Mesendoderm (in vitro differentiated cells): ENCODE results near the gene RNF126.

ENCODE experiments used
- DNase-seq: peaks from one replicate; pipeline ENCODE4 v3.0.0; 2013
- H2AK5ac ChIP-seq: 2 replicates; pipeline ENCODE4 v1.6.1; 2013; ENCODE audit warnings: low read length, inconsistent platforms
- H2BK120ac ChIP-seq: 2 replicates; pipeline ENCODE4 v1.6.1; 2013; ENCODE audit warnings: low read depth, mild to moderate bottlenecking, low read length, moderate library complexity, mixed read lengths
- H2BK15ac ChIP-seq: replicated peaks from 2 replicates; pipeline ENCODE4 v1.6.1; 2013; ENCODE audit warnings: low read depth, mild to moderate bottlenecking, moderate library complexity
- H2BK5ac ChIP-seq: 2 replicates; pipeline ENCODE4 v1.6.1; 2013; ENCODE audit warnings: low read length, inconsistent platforms
- H3K18ac ChIP-seq: 2 replicates; pipeline ENCODE4 v1.6.1; 2013; ENCODE audit warnings: mild to moderate bottlenecking, low read length, mixed read lengths
- H3K23ac ChIP-seq: one replicate; pipeline ENCODE4 v1.6.1; 2013; ENCODE audit warnings: low read length
- H3K27ac ChIP-seq: 2 replicates; pipeline ENCODE4 v1.5.1; 2013; ENCODE audit warnings: low read depth, mild to moderate bottlenecking, inconsistent platforms, low read length, moderate library complexity
- H3K27me3 ChIP-seq: 2 replicates; pipeline ENCODE4 v1.6.1; 2013; ENCODE audit warnings: low read length, control low read depth, mild to moderate bottlenecking, inconsistent platforms; ENCODE audit not compliant: insufficient read depth, poor library complexity
- H3K36me3 ChIP-seq: 2 replicates; pipeline ENCODE4 v1.6.1; 2013; ENCODE audit warnings: low read length, inconsistent platforms; ENCODE audit not compliant: control insufficient read depth, insufficient read depth
- H3K4ac ChIP-seq: one replicate; pipeline ENCODE4 v1.6.1; 2013; ENCODE audit warnings: low read depth, mild to moderate bottlenecking, low read length, moderate library complexity
- H3K4me1 ChIP-seq: 2 replicates; pipeline ENCODE4 v1.6.1; 2013; ENCODE audit warnings: low read depth, low read length, inconsistent platforms; ENCODE audit not compliant: control insufficient read depth
- H3K4me2 ChIP-seq: 2 replicates; pipeline ENCODE4 v1.6.1; 2013; ENCODE audit warnings: low read length
- H3K4me3 ChIP-seq: 2 replicates; pipeline ENCODE4 v1.5.1; 2013; ENCODE audit warnings: mild to moderate bottlenecking, low read length
- H3K56ac ChIP-seq: one replicate; pipeline ENCODE4 v1.6.1; 2013; ENCODE audit warnings: low read length
- H3K79me1 ChIP-seq: 2 replicates; pipeline ENCODE4 v1.6.1; 2013; ENCODE audit warnings: low read length, inconsistent platforms
- H3K79me2 ChIP-seq: 2 replicates; pipeline ENCODE4 v1.6.1; 2013; ENCODE audit warnings: mild to moderate bottlenecking, low read length; ENCODE audit not compliant: control insufficient read depth, insufficient read depth
- H3K9ac ChIP-seq: 2 replicates; pipeline ENCODE4 v1.6.1; 2013; ENCODE audit warnings: low read length, inconsistent platforms
- H4K5ac ChIP-seq: one replicate; pipeline ENCODE4 v1.6.1; 2013; ENCODE audit warnings: low read length
- H4K8ac ChIP-seq: one replicate; pipeline ENCODE4 v1.6.1; 2013; ENCODE audit warnings: low read depth, mild to moderate bottlenecking, control low read depth, low read length, moderate library complexity
- WGBS: extraction: QIAGEN DNeasy Blood & Tissue Kit; methylation state at CpG from one replicate; pipeline ENCODE4 v1.1.7; 2013; ENCODE audit warnings: low lambda C conversion rate, missing lambda C conversion rate; ENCODE audit not compliant: insufficient coverage; ENCODE audit errors: extremely low coverage; 5-methylcytosine and 5-hydroxymethylcytosine counted together

The RNF126 gene

GRCh38 chr19:688992-689391 is 26.0 kb upstream of the RNF126 start:
- DNase-seq = no peak
- no peak overlapping the region for H3K23ac ChIP-seq
- H3K9ac ChIP-seq = no peak overlapping the region
- H2BK5ac ChIP-seq = no peak overlapping the region
- no peak overlapping the region for H3K27ac ChIP-seq
- no peak overlapping the region for H2AK5ac ChIP-seq
- no peak overlapping the region for H2BK120ac ChIP-seq
- H4K5ac ChIP-seq = no peak overlapping the region
- no CpG with 5 or more reads among the region's 17 CpGs for WGBS
- H3K27me3 ChIP-seq = no peaks in the 10 kb centered on the region
- H3K4me3 ChIP-seq = no peak overlapping the region
- no peak overlapping the region for H3K18ac ChIP-seq
- H3K4ac ChIP-seq = no peak overlapping the region
- H3K56ac ChIP-seq = no peak overlapping the region
- H3K36me3 ChIP-seq = no peaks in the 10 kb centered on the region
- no peaks in the 10 kb centered on the region for H3K4me1 ChIP-seq
- H3K4me2 ChIP-seq = no peak overlapping the region
- H4K8ac ChIP-seq = no peak overlapping the region
- H3K79me2 ChIP-seq = no peaks in the 10 kb centered on the region
- H2BK15ac ChIP-seq = no peak overlapping the region
- H3K79me1 ChIP-seq = no peaks in the 10 kb centered on the region

- no peak overlapping the region for H3K27ac ChIP-seq
- no peak overlapping the region for H2AK5ac ChIP-seq
- H2BK120ac ChIP-seq = no peak overlapping the region
- no peaks in the 10 kb centered on the region for H3K79me2 ChIP-seq
- H3K23ac ChIP-seq = no peak overlapping the region
- no peak overlapping the region for H4K8ac ChIP-seq
- no peaks in the 10 kb centered on the region for H3K79me1 ChIP-seq
- no CpG with 5 or more reads among the region's 15 CpGs for WGBS
- H3K56ac ChIP-seq = no peak overlapping the region
- H4K5ac ChIP-seq = no peak overlapping the region
- H3K18ac ChIP-seq = no peak overlapping the region
- no peak overlapping the region for H3K4me2 ChIP-seq
- no peaks in the 10 kb centered on the region for H3K27me3 ChIP-seq
- H3K4me3 ChIP-seq = no peak overlapping the region
- no peak overlapping the region for H3K4ac ChIP-seq
- H3K36me3 ChIP-seq = no peaks in the 10 kb centered on the region
- H3K9ac ChIP-seq = no peak overlapping the region
- DNase-seq = no peak
- no peaks in the 10 kb centered on the region for H3K4me1 ChIP-seq
- no peak overlapping the region for H2BK5ac ChIP-seq
- no peak overlapping the region for H2BK15ac ChIP-seq
Observed at GRCh38 chr19:688214-688613, 25.2 kb upstream of the RNF126 start.

GRCh38 chr19:687569-688166 is 24.7 kb upstream of the RNF126 start:
- Histone ChIP-seq H4K8ac (no peak overlapping the region), H3K36me3 (no peaks in the 10 kb centered on the region), H3K79me2 (no peaks in the 10 kb centered on the region), H3K79me1 (no peaks in the 10 kb centered on the region), H3K9ac (no peak overlapping the region), H4K5ac (no peak overlapping the region), H3K4me1 (no peaks in the 10 kb centered on the region), H3K27me3 (no peaks in the 10 kb centered on the region), H3K4me2 (no peak overlapping the region), H3K27ac (no peak overlapping the region), H2BK15ac (no peak overlapping the region), H3K4ac (no peak overlapping the region), H3K4me3 (no peak overlapping the region), H3K56ac (no peak overlapping the region), H3K18ac (no peak overlapping the region), H2BK5ac (no peak overlapping the region), H3K23ac (no peak overlapping the region), H2BK120ac (no peak overlapping the region), H2AK5ac (no peak overlapping the region)
- no peak for DNase-seq
- WGBS = no CpG with 5 or more reads among the region's 11 CpGs

- no peak overlapping the region for H3K56ac ChIP-seq
- H2BK15ac ChIP-seq = no peak overlapping the region
- DNase-seq = no peak
- no peak overlapping the region for H3K23ac ChIP-seq
- H3K9ac ChIP-seq = no peak overlapping the region
- H3K4me1 ChIP-seq = no peaks in the 10 kb centered on the region
- no CpG with 5 or more reads among the region's 17 CpGs for WGBS
- no peak overlapping the region for H3K27ac ChIP-seq
- no peak overlapping the region for H3K4me3 ChIP-seq
- H3K36me3 ChIP-seq = no peaks in the 10 kb centered on the region
- no peaks in the 10 kb centered on the region for H3K79me2 ChIP-seq
- no peak overlapping the region for H2BK5ac ChIP-seq
- H3K18ac ChIP-seq = no peak overlapping the region
- no peak overlapping the region for H2BK120ac ChIP-seq
- no peak overlapping the region for H3K4me2 ChIP-seq
- H3K79me1 ChIP-seq = no peaks in the 10 kb centered on the region
- H3K4ac ChIP-seq = no peak overlapping the region
- H2AK5ac ChIP-seq = no peak overlapping the region
- H4K8ac ChIP-seq = no peak overlapping the region
- no peaks in the 10 kb centered on the region for H3K27me3 ChIP-seq
- H4K5ac ChIP-seq = no peak overlapping the region
Observed at GRCh38 chr19:686589-687297, 23.7 kb upstream of the RNF126 start.

- H3K4me3 ChIP-seq = no peak overlapping the region
- H3K23ac ChIP-seq = no peak overlapping the region
- no peak overlapping the region for H4K5ac ChIP-seq
- H2BK120ac ChIP-seq = no peak overlapping the region
- no peak overlapping the region for H4K8ac ChIP-seq
- H2BK15ac ChIP-seq = no peak overlapping the region
- no peak overlapping the region for H2BK5ac ChIP-seq
- no peak for DNase-seq
- no peak overlapping the region for H3K4me2 ChIP-seq
- no peak overlapping the region for H3K27ac ChIP-seq
- H3K79me2 ChIP-seq = no peaks in the 10 kb centered on the region
- WGBS = no CpG with 5 or more reads among the region's 31 CpGs
- no peaks in the 10 kb centered on the region for H3K4me1 ChIP-seq
- no peak overlapping the region for H2AK5ac ChIP-seq
- H3K56ac ChIP-seq = no peak overlapping the region
- H3K79me1 ChIP-seq = no peaks in the 10 kb centered on the region
- no peak overlapping the region for H3K4ac ChIP-seq
- H3K18ac ChIP-seq = no peak overlapping the region
- H3K27me3 ChIP-seq = no peaks in the 10 kb centered on the region
- H3K36me3 ChIP-seq = no peaks in the 10 kb centered on the region
- H3K9ac ChIP-seq = no peak overlapping the region
Observed at GRCh38 chr19:685454-685931, 22.5 kb upstream of the RNF126 start.
